Measurements from ENCODE around the gene COL19A1. TPM values are rescaled to one million over a fixed set of nuclear protein-coding genes. Genes with fewer than 3 reads are reported as not detected.

Gene COL19A1
- total and polyA plus RNA-seq, 3 donors from 2014 or later, result 0.30 to 2.5 (median 1.4) TPM

GRCh38 chr6:70111737-70112136 lies 245.4 kb downstream of the COL19A1 start:
- Histone ChIP-seq H3K4me1 (peaks cover 7% of the 10 kb centered on the region), H3K36me3 (ENCODE audit: low read depth, missing control alignments) (no peaks in the 10 kb centered on the region), H3K4me3 (no peak overlapping the region), H3K9me3 (no peaks in the 10 kb centered on the region), H3K27me3 (no peaks in the 10 kb centered on the region), H3K27ac (no peak overlapping the region)
- DNase-seq, result no peak
- TF ChIP-seq CTCF (IDR thresholded peaks at IDR 0.05) (no peak), POLR2A (IDR thresholded peaks at IDR 0.05) (no peak)
- intact Hi-C loops (cut with DNase I; ENCODE audit: low total_unique reads), result no loop called here

- WGBS, 2 donors, result 42 to 63% methylated on average over 5 of the region's 5 CpGs
- peak; percentile 17 for DNase-seq
These were observed 246.4 kb downstream of the COL19A1 start for GRCh38 chr6:70112716-70113115.

GRCh38 chr6:70113171-70113570 lies 246.8 kb downstream of the COL19A1 start:
- no peak overlapping the region for H3K27ac ChIP-seq
- intact Hi-C loops (cut with DNase I; ENCODE audit: low total_unique reads), result no loop called here
- WGBS, 2 donors, result 68 to 71% methylated on average over 1 of the region's 1 CpG
- H3K4me1 ChIP-seq, result peaks cover 7% of the 10 kb centered on the region
- H3K36me3 ChIP-seq (ENCODE audit: low read depth, missing control alignments), result no peaks in the 10 kb centered on the region
- H3K27me3 ChIP-seq, result no peaks in the 10 kb centered on the region
- no peaks in the 10 kb centered on the region for H3K9me3 ChIP-seq
- no peak overlapping the region for H3K4me3 ChIP-seq
- DNase-seq, result no peak
- no peak for TF ChIP-seq POLR2A (IDR thresholded peaks at IDR 0.05)
- no peak for TF ChIP-seq CTCF (IDR thresholded peaks at IDR 0.05)

More at GRCh38 chr6:70112716-70113115, 246.4 kb downstream of the COL19A1 start:
- Histone ChIP-seq H3K4me1 (peaks cover 7% of the 10 kb centered on the region), H3K9me3 (no peaks in the 10 kb centered on the region), H3K36me3 (ENCODE audit: low read depth, missing control alignments) (no peaks in the 10 kb centered on the region), H3K4me3 (no peak overlapping the region), H3K27me3 (no peaks in the 10 kb centered on the region), H3K27ac (no peak overlapping the region)
- no peak for TF ChIP-seq CTCF (IDR thresholded peaks at IDR 0.05)
- no peak for TF ChIP-seq POLR2A (IDR thresholded peaks at IDR 0.05)
- intact Hi-C loops (cut with DNase I; ENCODE audit: low total_unique reads), result no loop called here

- intact Hi-C loops (cut with DNase I; ENCODE audit: low total_unique reads), result no loop called here
- WGBS, 2 donors, result 66 to 72% methylated on average over 2 of the region's 2 CpGs
These were observed 252.3 kb downstream of the COL19A1 start for GRCh38 chr6:70118670-70119069.

More at GRCh38 chr6:70118670-70119069, 252.3 kb downstream of the COL19A1 start:
- H3K4me3 ChIP-seq, result no peak overlapping the region
- no peaks in the 10 kb centered on the region for H3K27me3 ChIP-seq
- H3K9me3 ChIP-seq, result no peaks in the 10 kb centered on the region
- DNase-seq, result no peak
- no peaks in the 10 kb centered on the region for H3K4me1 ChIP-seq
- no peak overlapping the region for H3K27ac ChIP-seq
- TF ChIP-seq POLR2A (IDR thresholded peaks at IDR 0.05), result no peak
- no peak for TF ChIP-seq CTCF (IDR thresholded peaks at IDR 0.05)
- H3K36me3 ChIP-seq (ENCODE audit: low read depth, missing control alignments), result no peaks in the 10 kb centered on the region
